ENCODE results near the gene PCID2.

DNA sequence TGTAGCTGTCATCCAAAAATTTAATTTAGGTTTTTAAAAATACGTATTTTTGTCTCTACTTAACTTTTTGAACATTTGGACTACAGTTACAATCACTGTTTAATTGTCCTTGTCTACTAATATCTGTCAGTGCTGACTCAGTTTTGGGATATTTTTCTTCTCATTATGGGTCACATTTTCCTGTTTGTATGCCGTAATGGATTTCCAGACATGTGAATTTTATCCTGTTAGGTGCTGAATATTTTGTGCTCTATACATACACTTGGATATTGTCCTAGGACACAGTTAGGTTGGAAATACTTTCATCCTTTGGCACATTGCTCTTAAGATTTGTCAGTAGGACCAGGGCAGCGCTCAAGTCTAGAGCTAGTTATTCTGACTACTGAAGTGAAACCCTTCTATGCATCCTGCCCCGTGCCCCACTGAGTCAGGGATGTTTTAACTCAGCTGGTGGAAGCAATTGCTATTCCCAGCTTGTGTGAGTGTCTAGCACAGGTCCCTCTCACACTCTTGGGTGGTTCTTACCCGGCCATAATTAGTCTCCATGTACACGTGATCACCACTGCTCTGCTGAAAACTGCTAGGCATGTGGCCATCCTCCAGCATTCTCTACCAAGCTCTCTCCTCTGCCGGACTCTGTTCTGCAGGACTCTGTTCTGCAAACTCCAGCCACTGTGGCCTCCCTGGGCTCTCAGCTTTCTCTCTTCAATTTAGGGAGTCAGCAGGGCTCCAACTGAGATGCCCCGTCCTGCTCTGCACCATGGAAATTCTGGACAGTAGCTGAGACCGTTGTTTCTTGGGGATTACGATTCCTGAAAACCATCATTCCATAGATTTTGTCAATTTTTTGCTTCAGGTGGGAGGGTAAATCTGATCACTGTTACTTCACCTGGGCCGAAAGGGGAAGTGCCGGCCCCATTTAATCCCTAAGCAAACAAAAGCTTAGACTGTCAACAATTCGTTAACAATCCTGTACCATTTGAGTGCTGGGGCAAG is 38.9 kb downstream of the PCID2 start:
- TF ChIP-seq POLR2AphosphoS5 (IDR thresholded peaks at IDR 0.05) (no peak), POLR2A (IDR thresholded peaks at IDR 0.05) (no peak)
- TF ChIP-seq, protein P1, sequence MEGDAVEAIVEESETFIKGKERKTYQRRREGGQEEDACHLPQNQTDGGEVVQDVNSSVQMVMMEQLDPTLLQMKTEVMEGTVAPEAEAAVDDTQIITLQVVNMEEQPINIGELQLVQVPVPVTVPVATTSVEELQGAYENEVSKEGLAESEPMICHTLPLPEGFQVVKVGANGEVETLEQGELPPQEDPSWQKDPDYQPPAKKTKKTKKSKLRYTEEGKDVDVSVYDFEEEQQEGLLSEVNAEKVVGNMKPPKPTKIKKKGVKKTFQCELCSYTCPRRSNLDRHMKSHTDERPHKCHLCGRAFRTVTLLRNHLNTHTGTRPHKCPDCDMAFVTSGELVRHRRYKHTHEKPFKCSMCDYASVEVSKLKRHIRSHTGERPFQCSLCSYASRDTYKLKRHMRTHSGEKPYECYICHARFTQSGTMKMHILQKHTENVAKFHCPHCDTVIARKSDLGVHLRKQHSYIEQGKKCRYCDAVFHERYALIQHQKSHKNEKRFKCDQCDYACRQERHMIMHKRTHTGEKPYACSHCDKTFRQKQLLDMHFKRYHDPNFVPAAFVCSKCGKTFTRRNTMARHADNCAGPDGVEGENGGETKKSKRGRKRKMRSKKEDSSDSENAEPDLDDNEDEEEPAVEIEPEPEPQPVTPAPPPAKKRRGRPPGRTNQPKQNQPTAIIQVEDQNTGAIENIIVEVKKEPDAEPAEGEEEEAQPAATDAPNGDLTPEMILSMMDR (IDR thresholded peaks at IDR 0.05): no peak
